Measurements from ENCODE around the gene CFAP45.

DNA sequence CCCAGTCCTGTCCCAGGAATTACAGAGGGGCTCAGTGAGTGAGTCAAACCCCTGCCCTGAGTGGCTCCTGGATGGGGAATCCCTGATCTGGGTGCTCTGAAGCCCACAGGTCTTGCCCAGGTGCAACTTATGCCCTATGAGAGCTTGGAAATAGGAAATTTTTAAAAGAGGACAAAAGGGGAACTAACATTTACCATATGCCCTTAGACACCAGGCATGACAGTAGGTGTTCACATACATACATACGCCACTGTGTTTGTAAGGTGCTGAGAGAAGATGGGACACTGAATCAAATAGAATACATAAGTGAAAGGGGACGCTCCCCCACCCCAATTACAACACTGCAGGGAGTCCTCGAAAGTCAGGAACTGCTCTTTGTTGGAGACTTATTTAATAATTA is 1.4 kb downstream of the CFAP45 start:
- TF ChIP-seq, protein P1, sequence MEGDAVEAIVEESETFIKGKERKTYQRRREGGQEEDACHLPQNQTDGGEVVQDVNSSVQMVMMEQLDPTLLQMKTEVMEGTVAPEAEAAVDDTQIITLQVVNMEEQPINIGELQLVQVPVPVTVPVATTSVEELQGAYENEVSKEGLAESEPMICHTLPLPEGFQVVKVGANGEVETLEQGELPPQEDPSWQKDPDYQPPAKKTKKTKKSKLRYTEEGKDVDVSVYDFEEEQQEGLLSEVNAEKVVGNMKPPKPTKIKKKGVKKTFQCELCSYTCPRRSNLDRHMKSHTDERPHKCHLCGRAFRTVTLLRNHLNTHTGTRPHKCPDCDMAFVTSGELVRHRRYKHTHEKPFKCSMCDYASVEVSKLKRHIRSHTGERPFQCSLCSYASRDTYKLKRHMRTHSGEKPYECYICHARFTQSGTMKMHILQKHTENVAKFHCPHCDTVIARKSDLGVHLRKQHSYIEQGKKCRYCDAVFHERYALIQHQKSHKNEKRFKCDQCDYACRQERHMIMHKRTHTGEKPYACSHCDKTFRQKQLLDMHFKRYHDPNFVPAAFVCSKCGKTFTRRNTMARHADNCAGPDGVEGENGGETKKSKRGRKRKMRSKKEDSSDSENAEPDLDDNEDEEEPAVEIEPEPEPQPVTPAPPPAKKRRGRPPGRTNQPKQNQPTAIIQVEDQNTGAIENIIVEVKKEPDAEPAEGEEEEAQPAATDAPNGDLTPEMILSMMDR (conservative IDR thresholded peaks at IDR 0.05): no peak
- TF ChIP-seq EZH2 (IDR thresholded peaks at IDR 0.05; ENCODE audit: low read depth): no peak
